ENCODE data around the gene OSBPL8.
"Not testable (repeated sequence)": the region's sequence is repeated elsewhere in the genome, so short reads cannot be mapped to it uniquely, and the experiment has no call there.

OSBPL8 gene

DNA sequence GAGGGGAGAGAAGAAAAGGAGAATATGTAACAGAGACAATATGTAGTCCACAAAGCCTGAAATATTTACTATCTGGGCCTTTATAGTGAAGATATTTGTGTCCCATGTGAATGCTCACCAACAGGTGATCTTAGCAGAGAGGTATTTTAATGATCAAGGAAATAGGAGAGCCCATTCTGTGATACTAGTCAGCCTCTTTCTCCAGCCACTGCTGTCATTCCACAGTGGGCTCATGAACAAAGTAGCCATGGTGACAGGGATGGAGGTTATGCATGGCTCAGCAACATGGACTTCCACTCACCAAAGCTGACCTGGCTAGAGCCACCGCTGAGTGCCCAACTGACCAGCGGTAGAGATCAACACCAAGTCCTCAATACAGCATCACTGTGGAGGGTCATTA, 58.2 kb downstream of the OSBPL8 start:
- Histone ChIP-seq H3K36me3 (ENCODE audit: insufficient read depth, low read length) (no peaks in the 10 kb centered on the region), H3K4me3 (ENCODE audit: low read length) (no peak overlapping the region), H3K4me1 (ENCODE audit: insufficient read depth, low read length) (peaks cover 1% of the 10 kb centered on the region), H3K27ac (ENCODE audit: low read depth, low read length) (no peak overlapping the region), H3K9ac (ENCODE audit: low read depth, low read length) (no peak overlapping the region), H3K9me3 (ENCODE audit: insufficient read depth, low read depth, low read length) (no peaks in the 10 kb centered on the region), H3K27me3 (ENCODE audit: insufficient read depth, low read length) (no peaks in the 10 kb centered on the region)
- WGBS: 94% methylated on average over 2 of the region's 2 CpGs

DNA sequence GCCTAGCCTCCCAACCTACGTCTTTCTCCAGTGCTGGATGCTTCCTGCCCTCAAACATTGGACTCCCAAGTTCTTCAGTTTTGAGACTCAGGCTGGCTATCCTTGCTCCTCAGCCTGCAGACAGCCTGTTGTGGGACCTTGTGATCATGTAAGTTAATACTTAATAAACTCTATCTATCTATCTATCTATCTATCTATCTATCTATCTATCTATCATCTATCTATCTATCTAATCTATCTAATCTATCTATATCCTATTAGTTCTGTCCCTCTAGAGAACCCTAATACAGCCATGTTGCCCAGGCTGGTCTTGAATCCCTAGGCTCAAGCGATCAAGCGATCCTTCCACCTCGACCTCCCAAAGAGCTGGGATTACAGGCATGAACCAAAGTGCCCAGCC, 60.4 kb downstream of the OSBPL8 start:
- 97% methylated on average over 4 of the region's 4 CpGs for WGBS
- not testable (repeated sequence) for H3K4me1 ChIP-seq (ENCODE audit: insufficient read depth, low read length); H3K9ac ChIP-seq (ENCODE audit: low read depth, low read length); H3K36me3 ChIP-seq (ENCODE audit: insufficient read depth, low read length); H3K9me3 ChIP-seq (ENCODE audit: insufficient read depth, low read depth, low read length); H3K27me3 ChIP-seq (ENCODE audit: insufficient read depth, low read length); H3K27ac ChIP-seq (ENCODE audit: low read depth, low read length); H3K4me3 ChIP-seq (ENCODE audit: low read length)

DNA sequence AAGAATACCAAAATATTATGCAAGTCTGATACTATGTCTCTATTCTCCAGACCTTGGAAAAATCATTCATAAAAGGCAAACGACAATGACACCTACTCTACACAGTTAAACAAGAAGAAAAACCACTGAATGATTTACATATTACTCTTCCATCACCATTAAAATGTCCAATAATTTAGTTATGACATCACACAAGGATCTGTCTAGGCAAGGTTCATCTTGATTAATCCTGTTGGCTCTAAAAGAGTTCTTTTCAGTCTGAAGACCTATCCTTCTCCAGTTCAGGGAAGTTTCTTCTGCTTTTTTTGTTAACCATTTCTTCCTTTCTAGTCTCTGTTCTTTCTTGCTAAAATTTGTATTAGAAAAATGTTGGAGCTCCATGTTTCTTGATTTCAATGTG, 64.0 kb downstream of the OSBPL8 start:
- Histone ChIP-seq H3K4me1 (ENCODE audit: insufficient read depth, low read length) (no peaks in the 10 kb centered on the region), H3K9ac (ENCODE audit: low read depth, low read length) (no peak overlapping the region), H3K9me3 (ENCODE audit: insufficient read depth, low read depth, low read length) (peaks cover 11% of the 10 kb centered on the region; the same call in 1 of the 2 replicates), H3K4me3 (ENCODE audit: low read length) (no peak overlapping the region), H3K27me3 (ENCODE audit: insufficient read depth, low read length) (no peaks in the 10 kb centered on the region), H3K36me3 (ENCODE audit: insufficient read depth, low read length) (0 out of 2 replicates have a peak, but pooled peaks cover 6% of the 10 kb centered on the region), H3K27ac (ENCODE audit: low read depth, low read length) (no peak overlapping the region)
- WGBS: 87% methylated on average over 1 of the region's 1 CpG

DNA sequence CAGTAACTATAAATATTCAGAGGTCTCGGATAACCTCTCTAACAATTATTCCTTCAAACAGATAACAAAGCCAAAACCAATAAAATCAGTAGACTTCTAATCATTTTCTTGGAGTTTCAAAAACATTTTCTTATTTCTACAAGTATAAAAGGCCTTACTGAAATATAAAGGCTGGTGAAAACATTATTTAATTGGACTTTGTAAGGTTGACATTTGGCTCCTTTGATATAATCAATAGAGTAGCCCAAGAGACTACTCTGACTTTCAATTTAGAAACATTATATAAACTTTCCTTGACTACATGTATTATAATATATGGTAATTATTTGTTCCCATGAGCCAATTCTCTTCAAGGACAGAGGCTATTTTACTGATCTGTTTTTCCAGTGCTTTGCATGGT, 68.3 kb downstream of the OSBPL8 start:
- WGBS: 91% methylated on average over 1 of the region's 1 CpG
- peaks cover 7% of the 10 kb centered on the region; the same call in 1 of the 2 replicates for H3K36me3 ChIP-seq (ENCODE audit: insufficient read depth, low read length)
- no peaks in the 10 kb centered on the region for H3K4me1 ChIP-seq (ENCODE audit: insufficient read depth, low read length)
- no peak overlapping the region for H3K4me3 ChIP-seq (ENCODE audit: low read length)
- H3K27me3 ChIP-seq (ENCODE audit: insufficient read depth, low read length): no peaks in the 10 kb centered on the region
- H3K27ac ChIP-seq (ENCODE audit: low read depth, low read length): no peak overlapping the region
- peaks cover 13% of the 10 kb centered on the region; the same call in 1 of the 2 replicates for H3K9me3 ChIP-seq (ENCODE audit: insufficient read depth, low read depth, low read length)
- H3K9ac ChIP-seq (ENCODE audit: low read depth, low read length): no peak overlapping the region

DNA sequence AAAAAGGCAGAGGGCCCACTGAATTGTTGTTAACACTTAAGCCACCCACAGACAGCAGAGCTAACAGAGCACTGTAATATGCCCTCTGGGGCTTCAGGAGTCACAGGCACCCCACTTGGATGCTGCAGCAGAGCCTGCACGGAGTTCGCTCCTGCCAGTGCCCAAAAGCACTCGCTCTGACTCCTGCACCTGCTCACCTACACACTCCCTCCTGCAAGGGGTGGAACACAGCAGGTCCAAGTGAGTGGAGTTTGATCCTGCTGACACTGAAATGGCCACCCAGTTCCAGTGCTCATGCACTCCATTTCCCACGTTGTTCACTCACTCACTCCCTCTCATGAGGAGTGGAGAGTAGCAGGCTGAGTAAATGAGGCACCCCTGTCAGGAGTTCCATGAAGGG, 68.8 kb downstream of the OSBPL8 start:
- no peak overlapping the region for H3K9ac ChIP-seq (ENCODE audit: low read depth, low read length)
- H3K4me3 ChIP-seq (ENCODE audit: low read length): no peak overlapping the region
- whole genome bisulfite sequencing: 87% methylated on average over 4 of the region's 4 CpGs
- H3K4me1 ChIP-seq (ENCODE audit: insufficient read depth, low read length): no peaks in the 10 kb centered on the region
- H3K27ac ChIP-seq (ENCODE audit: low read depth, low read length): no peak overlapping the region
- H3K9me3 ChIP-seq (ENCODE audit: insufficient read depth, low read depth, low read length): peaks cover 13% of the 10 kb centered on the region; the same call in 1 of the 2 replicates
- H3K36me3 ChIP-seq (ENCODE audit: insufficient read depth, low read length): peaks cover 8% of the 10 kb centered on the region; the same call in 1 of the 2 replicates
- no peaks in the 10 kb centered on the region for H3K27me3 ChIP-seq (ENCODE audit: insufficient read depth, low read length)

GRCh38 chr12:76489737-76490136, 69.8 kb downstream of the OSBPL8 start:
- 94% methylated on average over 3 of the region's 3 CpGs for WGBS
- H3K27me3 ChIP-seq (ENCODE audit: insufficient read depth, low read length): no peaks in the 10 kb centered on the region
- no peak overlapping the region for H3K4me3 ChIP-seq (ENCODE audit: low read length)
- peaks cover 8% of the 10 kb centered on the region; the same call in 1 of the 2 replicates for H3K36me3 ChIP-seq (ENCODE audit: insufficient read depth, low read length)
- peaks cover 13% of the 10 kb centered on the region; the same call in 1 of the 2 replicates for H3K9me3 ChIP-seq (ENCODE audit: insufficient read depth, low read depth, low read length)
- H3K4me1 ChIP-seq (ENCODE audit: insufficient read depth, low read length): no peaks in the 10 kb centered on the region
- no peak overlapping the region for H3K27ac ChIP-seq (ENCODE audit: low read depth, low read length)
- no peak overlapping the region for H3K9ac ChIP-seq (ENCODE audit: low read depth, low read length)

GRCh38 chr12:76486011-76486410, 73.6 kb downstream of the OSBPL8 start:
- no peaks in the 10 kb centered on the region for H3K4me1 ChIP-seq (ENCODE audit: insufficient read depth, low read length)
- H3K4me3 ChIP-seq (ENCODE audit: low read length): no peak overlapping the region
- no peak overlapping the region for H3K9ac ChIP-seq (ENCODE audit: low read depth, low read length)
- no peak overlapping the region for H3K27ac ChIP-seq (ENCODE audit: low read depth, low read length)
- peaks cover 7% of the 10 kb centered on the region; the same call in 1 of the 2 replicates for H3K36me3 ChIP-seq (ENCODE audit: insufficient read depth, low read length)
- no peaks in the 10 kb centered on the region for H3K27me3 ChIP-seq (ENCODE audit: insufficient read depth, low read length)
- peaks cover 6% of the 10 kb centered on the region; the same call in 1 of the 2 replicates for H3K9me3 ChIP-seq (ENCODE audit: insufficient read depth, low read depth, low read length)
- WGBS: 92% methylated on average over 2 of the region's 2 CpGs

GRCh38 chr12:76480796-76481195, 78.8 kb downstream of the OSBPL8 start:
- H3K9ac ChIP-seq (ENCODE audit: low read depth, low read length): no peak overlapping the region
- no peaks in the 10 kb centered on the region for H3K4me1 ChIP-seq (ENCODE audit: insufficient read depth, low read length)
- H3K9me3 ChIP-seq (ENCODE audit: insufficient read depth, low read depth, low read length): no peaks in the 10 kb centered on the region
- no peaks in the 10 kb centered on the region for H3K36me3 ChIP-seq (ENCODE audit: insufficient read depth, low read length)
- no peak overlapping the region for H3K27ac ChIP-seq (ENCODE audit: low read depth, low read length)
- no peak overlapping the region for H3K4me3 ChIP-seq (ENCODE audit: low read length)
- no peaks in the 10 kb centered on the region for H3K27me3 ChIP-seq (ENCODE audit: insufficient read depth, low read length)

- Histone ChIP-seq H3K9me3 (ENCODE audit: insufficient read depth, low read depth, low read length) (no peaks in the 10 kb centered on the region), H3K27me3 (ENCODE audit: insufficient read depth, low read length) (no peaks in the 10 kb centered on the region), H3K9ac (ENCODE audit: low read depth, low read length) (no peak overlapping the region), H3K36me3 (ENCODE audit: insufficient read depth, low read length) (no peaks in the 10 kb centered on the region), H3K4me1 (ENCODE audit: insufficient read depth, low read length) (no peaks in the 10 kb centered on the region), H3K27ac (ENCODE audit: low read depth, low read length) (no peak overlapping the region), H3K4me3 (ENCODE audit: low read length) (no peak overlapping the region)
- WGBS: 95% methylated on average over 4 of the region's 5 CpGs
Observed at GRCh38 chr12:76478045-76478444, 81.5 kb downstream of the OSBPL8 start.

GRCh38 chr12:76472862-76473261, 86.7 kb downstream of the OSBPL8 start:
- WGBS: 91% methylated on average over 7 of the region's 8 CpGs
- not testable (repeated sequence) for H3K4me3 ChIP-seq (ENCODE audit: low read length); H3K9ac ChIP-seq (ENCODE audit: low read depth, low read length); H3K27me3 ChIP-seq (ENCODE audit: insufficient read depth, low read length); H3K9me3 ChIP-seq (ENCODE audit: insufficient read depth, low read depth, low read length); H3K36me3 ChIP-seq (ENCODE audit: insufficient read depth, low read length); H3K27ac ChIP-seq (ENCODE audit: low read depth, low read length)
- peaks cover 11% of the 10 kb centered on the region for H3K4me1 ChIP-seq (ENCODE audit: insufficient read depth, low read length)

GRCh38 chr12:76471579-76471978, 88.0 kb downstream of the OSBPL8 start:
- no peak overlapping the region for H3K9ac ChIP-seq (ENCODE audit: low read depth, low read length)
- no peaks in the 10 kb centered on the region for H3K36me3 ChIP-seq (ENCODE audit: insufficient read depth, low read length)
- no peak overlapping the region for H3K4me3 ChIP-seq (ENCODE audit: low read length)
- WGBS: 96% methylated on average over 1 of the region's 1 CpG
- H3K27ac ChIP-seq (ENCODE audit: low read depth, low read length): no peak overlapping the region
- H3K9me3 ChIP-seq (ENCODE audit: insufficient read depth, low read depth, low read length): no peaks in the 10 kb centered on the region
- peaks cover 11% of the 10 kb centered on the region for H3K4me1 ChIP-seq (ENCODE audit: insufficient read depth, low read length)
- H3K27me3 ChIP-seq (ENCODE audit: insufficient read depth, low read length): no peaks in the 10 kb centered on the region
